Cardiac muscle cell (in vitro differentiated cells and primary cell): ENCODE measurements around the gene CENPM. TPM values are rescaled to one million over a fixed set of nuclear protein-coding genes. Genes with fewer than 3 reads are reported as not detected.
A peak's percentile ranks its signal among the peaks of the same experiment; 100 is the strongest.

Source experiments
- DNase-seq, 2 donors: peaks; one replicate each; pipeline versions ENCODE4 v3.0.0 to v3.0.0-alpha.2; 2010 to 2017; ENCODE audit warnings: low read depth in 1 of 2, low spot score in 1 of 2
- H3K27ac ChIP-seq: fragments of 200-600 bp; sonication (generic); 2 replicates; pipeline ENCODE4 v1.5.1; 2016
- H3K27me3 ChIP-seq: fragments of 200-600 bp; sonication (generic); 2 replicates; pipeline ENCODE4 v1.6.0; 2016; ENCODE audit warnings: control low read depth
- H3K36me3 ChIP-seq: fragments of 200-600 bp; sonication (generic); 2 replicates; pipeline ENCODE4 v1.5.1; 2016; ENCODE audit warnings: control low read depth
- H3K4me1 ChIP-seq: fragments of 200-600 bp; sonication (generic); 2 replicates; pipeline ENCODE4 v1.8.1; 2017; ENCODE audit warnings: low read depth, mild to moderate bottlenecking, mixed run types
- H3K4me3 ChIP-seq: fragments of 200-600 bp; sonication (generic); 2 replicates; pipeline ENCODE4 v1.5.1; 2016; ENCODE audit warnings: mild to moderate bottlenecking
- H3K9me3 ChIP-seq: fragments of 200-600 bp; sonication (generic); 2 replicates; pipeline ENCODE4 v1.5.1; 2017; ENCODE audit warnings: low read depth, mild to moderate bottlenecking, control low read depth
- CTCF ChIP-seq: IDR thresholded peaks from 2 replicates; pipeline ENCODE4 v1.5.1; 2012; ENCODE audit warnings: low read depth, mild to moderate bottlenecking, low read length
- polyA plus RNA-seq: library from polyadenylated mRNA; unstranded; fragments of >200 nt; fragmentation: Nextera tagmentation; extraction: Ambion mirVana; gene quantifications from 2 replicates; pipeline ENCODE4 v1.2.1, GENCODE V29; 2016
- total RNA-seq: library from RNA; depleted of rRNA; stranded (reverse); fragments of >200 nt; gene quantifications from 2 replicates; pipeline ENCODE4 v1.2.3, GENCODE V29; 2016

Gene CENPM
- total and polyA plus RNA-seq, 2 experiments from 2014 or later: 25.8 to 26.7 TPM

- TF ChIP-seq CTCF: no peak
- Histone ChIP-seq H3K9me3 (no peaks in the 10 kb centered on the region), H3K36me3 (peaks cover 82% of the 10 kb centered on the region), H3K4me1 (no peaks in the 10 kb centered on the region), H3K27me3 (no peaks in the 10 kb centered on the region), H3K4me3 (no peak overlapping the region), H3K27ac (no peak overlapping the region)
- DNase-seq: no peak
Observed at GRCh38 chr22:41900652-41901312, 46.2 kb downstream of the CENPM start.

- Histone ChIP-seq H3K36me3 (peaks cover 75% of the 10 kb centered on the region), H3K4me3 (no peak overlapping the region), H3K27ac (no peak overlapping the region), H3K4me1 (no peaks in the 10 kb centered on the region), H3K27me3 (no peaks in the 10 kb centered on the region), H3K9me3 (no peaks in the 10 kb centered on the region)
- DNase-seq: no peak
- TF ChIP-seq CTCF: no peak
Observed at GRCh38 chr22:41899992-41900651, 46.8 kb downstream of the CENPM start.

GRCh38 chr22:41899110-41899509 lies 47.8 kb downstream of the CENPM start:
- no peak overlapping the region for H3K27ac ChIP-seq
- peaks cover 72% of the 10 kb centered on the region for H3K36me3 ChIP-seq
- H3K9me3 ChIP-seq: no peaks in the 10 kb centered on the region
- DNase-seq: no peak
- H3K4me1 ChIP-seq: no peaks in the 10 kb centered on the region
- no peak for TF ChIP-seq CTCF
- H3K4me3 ChIP-seq: no peak overlapping the region
- no peaks in the 10 kb centered on the region for H3K27me3 ChIP-seq

GRCh38 chr22:41898645-41899044 lies 48.3 kb downstream of the CENPM start:
- no peak overlapping the region for H3K27ac ChIP-seq
- H3K4me1 ChIP-seq: no peaks in the 10 kb centered on the region
- no peak for TF ChIP-seq CTCF
- H3K9me3 ChIP-seq: no peaks in the 10 kb centered on the region
- DNase-seq: no peak
- no peak overlapping the region for H3K4me3 ChIP-seq
- H3K36me3 ChIP-seq: peaks cover 71% of the 10 kb centered on the region
- H3K27me3 ChIP-seq: no peaks in the 10 kb centered on the region

- no peak for TF ChIP-seq CTCF
- no peaks in the 10 kb centered on the region for H3K4me1 ChIP-seq
- no peaks in the 10 kb centered on the region for H3K27me3 ChIP-seq
- no peak for DNase-seq
- peaks cover 76% of the 10 kb centered on the region for H3K36me3 ChIP-seq
- H3K9me3 ChIP-seq: no peaks in the 10 kb centered on the region
- peak overlapping the region; percentile 32 for H3K27ac ChIP-seq
- H3K4me3 ChIP-seq: no peak overlapping the region
Observed at GRCh38 chr22:41893591-41894375, 53.2 kb downstream of the CENPM start.
